Measurements from ENCODE around the gene PHF2.

GRCh38 chr9:93568169-93568568 lies 8.2 kb upstream of the PHF2 start:
- TF ChIP-seq FOXA1 (IDR thresholded peaks at IDR 0.05; ENCODE audit: borderline replicate concordance), result no peak
- TF ChIP-seq, protein P1, sequence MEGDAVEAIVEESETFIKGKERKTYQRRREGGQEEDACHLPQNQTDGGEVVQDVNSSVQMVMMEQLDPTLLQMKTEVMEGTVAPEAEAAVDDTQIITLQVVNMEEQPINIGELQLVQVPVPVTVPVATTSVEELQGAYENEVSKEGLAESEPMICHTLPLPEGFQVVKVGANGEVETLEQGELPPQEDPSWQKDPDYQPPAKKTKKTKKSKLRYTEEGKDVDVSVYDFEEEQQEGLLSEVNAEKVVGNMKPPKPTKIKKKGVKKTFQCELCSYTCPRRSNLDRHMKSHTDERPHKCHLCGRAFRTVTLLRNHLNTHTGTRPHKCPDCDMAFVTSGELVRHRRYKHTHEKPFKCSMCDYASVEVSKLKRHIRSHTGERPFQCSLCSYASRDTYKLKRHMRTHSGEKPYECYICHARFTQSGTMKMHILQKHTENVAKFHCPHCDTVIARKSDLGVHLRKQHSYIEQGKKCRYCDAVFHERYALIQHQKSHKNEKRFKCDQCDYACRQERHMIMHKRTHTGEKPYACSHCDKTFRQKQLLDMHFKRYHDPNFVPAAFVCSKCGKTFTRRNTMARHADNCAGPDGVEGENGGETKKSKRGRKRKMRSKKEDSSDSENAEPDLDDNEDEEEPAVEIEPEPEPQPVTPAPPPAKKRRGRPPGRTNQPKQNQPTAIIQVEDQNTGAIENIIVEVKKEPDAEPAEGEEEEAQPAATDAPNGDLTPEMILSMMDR (IDR thresholded peaks at IDR 0.05 in 2 of 3, conservative IDR thresholded peaks at IDR 0.05 in 1 of 3; ENCODE audit: insufficient read depth in 2 of 3, low read depth in 1 of 3, low read length in 3 of 3), result no peak
- TF ChIP-seq, protein P2, sequence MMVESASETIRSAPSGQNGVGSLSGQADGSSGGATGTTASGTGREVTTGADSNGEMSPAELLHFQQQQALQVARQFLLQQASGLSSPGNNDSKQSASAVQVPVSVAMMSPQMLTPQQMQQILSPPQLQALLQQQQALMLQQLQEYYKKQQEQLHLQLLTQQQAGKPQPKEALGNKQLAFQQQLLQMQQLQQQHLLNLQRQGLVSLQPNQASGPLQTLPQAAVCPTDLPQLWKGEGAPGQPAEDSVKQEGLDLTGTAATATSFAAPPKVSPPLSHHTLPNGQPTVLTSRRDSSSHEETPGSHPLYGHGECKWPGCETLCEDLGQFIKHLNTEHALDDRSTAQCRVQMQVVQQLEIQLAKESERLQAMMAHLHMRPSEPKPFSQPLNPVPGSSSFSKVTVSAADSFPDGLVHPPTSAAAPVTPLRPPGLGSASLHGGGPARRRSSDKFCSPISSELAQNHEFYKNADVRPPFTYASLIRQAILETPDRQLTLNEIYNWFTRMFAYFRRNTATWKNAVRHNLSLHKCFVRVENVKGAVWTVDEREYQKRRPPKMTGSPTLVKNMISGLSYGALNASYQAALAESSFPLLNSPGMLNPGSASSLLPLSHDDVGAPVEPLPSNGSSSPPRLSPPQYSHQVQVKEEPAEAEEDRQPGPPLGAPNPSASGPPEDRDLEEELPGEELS (CRISPR knock-in tag; IDR thresholded peaks at IDR 0.05; ENCODE audit: borderline replicate concordance), result no peak
- no peak for TF ChIP-seq ZNF12 (CRISPR knock-in tag; IDR thresholded peaks at IDR 0.05)
- TF ChIP-seq ELF1 (tag; IDR thresholded peaks at IDR 0.05), result no peak
- no peak for TF ChIP-seq E2F3 (CRISPR knock-in tag; IDR thresholded peaks at IDR 0.05)
- TF ChIP-seq ARNT (IDR thresholded peaks at IDR 0.05), result no peak
- no peak for TF ChIP-seq U2AF2 (optimal IDR thresholded peaks at IDR 0.05; ENCODE audit: low read depth, low read length)
- TF ChIP-seq KAT7 (CRISPR knock-in tag; IDR thresholded peaks at IDR 0.05; ENCODE audit: borderline replicate concordance), result no peak
